Stomach smooth muscle (tissue), 2 donors: ENCODE results near the gene SLC30A7.
"Not testable (repeated sequence)": the region's sequence is repeated elsewhere in the genome, so short reads cannot be mapped to it uniquely, and the experiment has no call there.

ENCODE experiments used
- H3K27ac ChIP-seq: one replicate; pipeline ENCODE4 v1.7.0; 2013; ENCODE audit warnings: mild to moderate bottlenecking, low read length, inconsistent platforms
- H3K27me3 ChIP-seq, 2 donors: one replicate each; pipeline ENCODE4 v1.7.0; 2013; ENCODE audit warnings: low read length in 2 of 2; ENCODE audit not compliant: insufficient read depth in 2 of 2, control insufficient read depth in 1 of 2
- H3K36me3 ChIP-seq, 2 donors: one replicate each; pipeline ENCODE4 v1.7.0; 2013; ENCODE audit warnings: low read length in 2 of 2; ENCODE audit not compliant: control insufficient read depth in 2 of 2, insufficient read depth in 2 of 2
- H3K4me1 ChIP-seq: one replicate; pipeline ENCODE4 v1.7.0; 2013; ENCODE audit warnings: low read length; ENCODE audit not compliant: control insufficient read depth, insufficient read depth
- H3K4me3 ChIP-seq, 2 donors: one replicate each; pipeline ENCODE4 v1.7.0; 2013; ENCODE audit warnings: low read length in 2 of 2
- H3K9ac ChIP-seq, 2 donors: one replicate each; pipeline ENCODE4 v1.7.0; 2013; ENCODE audit warnings: low read length in 2 of 2, mild to moderate bottlenecking in 1 of 2
- H3K9me3 ChIP-seq, 2 donors: one replicate each; pipeline ENCODE4 v1.7.0; 2013; ENCODE audit warnings: low read length in 2 of 2; ENCODE audit not compliant: control insufficient read depth in 2 of 2
- donor health status: healthy.
- donor health status: Pancreatic carcinoma.

Gene SLC30A7

GRCh38 chr1:100895540-100896480 is at the start of gene SLC30A7:
Gene SLC30A7, plus strand, starts transcription at chr1:100896090. Its CDS starts 173 bp downstream, at chr1:100896263.
- H3K27me3 ChIP-seq: no peaks in the 10 kb centered on the region
- H3K9me3 ChIP-seq: no peaks in the 10 kb centered on the region
- peak within 1 kb of the TSS; percentile 90 for H3K27ac ChIP-seq
- peak within 1 kb of the TSS; percentile 95 to 99 for H3K9ac ChIP-seq
- H3K4me3 ChIP-seq: peak within 1 kb of the TSS; percentile 96 to 98
- H3K4me1 ChIP-seq: peaks cover 13% of the 10 kb centered on the region
- H3K36me3 ChIP-seq: peaks cover 0 to 3% of the 10 kb centered on the region in 2 donors

DNA sequence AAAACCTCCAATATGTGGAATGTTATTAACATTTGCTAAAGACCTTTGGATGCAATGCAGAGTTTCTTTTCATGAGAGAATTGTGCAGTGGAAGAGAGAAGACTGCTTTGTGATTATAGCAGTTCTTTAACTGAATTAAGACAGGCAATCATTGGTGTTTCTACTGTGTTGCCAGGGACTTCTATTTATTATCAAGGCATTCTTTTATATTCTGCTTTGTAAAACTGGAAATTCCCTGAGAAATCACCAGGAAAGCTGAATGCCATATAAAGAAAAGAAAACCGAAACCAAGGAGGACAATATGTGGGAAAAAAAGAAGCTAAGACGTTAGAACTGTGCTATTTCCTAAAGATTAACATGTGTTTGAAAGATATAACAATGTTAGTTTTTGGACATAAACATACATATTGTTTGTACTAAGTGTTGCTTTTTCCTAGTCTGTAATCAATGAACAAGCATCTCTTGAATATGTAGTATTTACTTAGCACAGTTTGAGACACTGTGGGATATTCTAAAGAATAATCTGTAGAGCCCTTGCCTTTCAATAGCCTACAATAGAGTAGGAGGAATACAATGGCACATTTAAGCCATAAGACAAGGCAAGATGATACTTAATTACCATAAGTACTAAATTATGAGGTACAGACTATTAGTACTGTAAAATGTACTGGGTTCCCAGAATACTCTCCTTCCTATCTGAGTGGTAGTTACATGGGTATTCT is 48.4 kb upstream of the SLC30A7 start:
- Histone ChIP-seq H3K27ac (no peak overlapping the region), H3K4me3 (peak overlapping the region; percentile 30 to 52), H3K4me1 (no peaks in the 10 kb centered on the region), H3K27me3 (no peaks in the 10 kb centered on the region), H3K9me3 (no peaks in the 10 kb centered on the region), H3K9ac (no peak overlapping the region), H3K36me3 (no peaks in the 10 kb centered on the region)

GRCh38 chr1:100851726-100852125 is 44.2 kb upstream of the SLC30A7 start:
- H3K27ac ChIP-seq: no peak overlapping the region
- H3K27me3 ChIP-seq: no peaks in the 10 kb centered on the region
- no peak overlapping the region for H3K4me3 ChIP-seq
- H3K36me3 ChIP-seq: no peaks in the 10 kb centered on the region
- H3K4me1 ChIP-seq: no peaks in the 10 kb centered on the region
- H3K9ac ChIP-seq: no peak overlapping the region
- H3K9me3 ChIP-seq: no peaks in the 10 kb centered on the region

DNA sequence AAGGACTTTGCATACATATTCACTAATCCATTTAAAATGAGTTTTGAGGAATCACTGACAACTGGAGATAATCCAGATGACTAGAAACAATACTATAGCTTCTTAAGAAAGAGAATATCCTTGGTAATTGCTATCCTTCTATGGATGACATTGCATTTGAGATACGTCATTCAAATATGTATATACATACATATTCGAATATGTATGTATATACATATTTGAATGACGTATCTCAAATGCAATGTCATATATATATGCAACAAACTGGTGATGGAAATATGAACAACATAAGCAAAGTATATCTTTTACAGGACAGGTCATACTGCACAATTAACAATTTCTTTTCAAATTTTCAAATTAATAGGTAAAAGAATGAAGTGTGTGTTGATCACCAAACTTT is 42.9 kb upstream of the SLC30A7 start:
- H3K27ac ChIP-seq: no peak overlapping the region
- no peak overlapping the region for H3K4me3 ChIP-seq
- H3K9ac ChIP-seq: no peak overlapping the region
- no peaks in the 10 kb centered on the region for H3K27me3 ChIP-seq
- H3K9me3 ChIP-seq: no peaks in the 10 kb centered on the region
- no peaks in the 10 kb centered on the region for H3K4me1 ChIP-seq
- H3K36me3 ChIP-seq: no peaks in the 10 kb centered on the region

DNA sequence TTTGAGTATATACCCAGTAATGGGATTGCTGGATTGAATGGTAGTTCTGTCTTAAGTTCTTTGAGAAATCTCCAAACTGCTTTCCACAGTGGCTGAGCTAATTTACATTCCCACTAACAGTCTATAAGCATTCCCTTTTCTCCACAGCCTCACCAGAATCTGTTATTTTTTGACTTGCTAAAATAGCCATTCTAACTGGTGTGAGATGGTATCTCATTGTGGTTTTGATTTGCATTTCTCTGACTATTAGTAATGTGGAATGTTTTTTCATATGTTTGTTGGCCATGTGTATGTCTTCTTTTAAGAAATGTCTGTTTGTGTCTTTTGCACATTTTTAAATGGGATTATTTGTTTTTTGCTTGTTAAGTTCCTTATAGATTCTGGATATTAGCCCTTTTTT is 40.8 kb upstream of the SLC30A7 start:
- not testable (repeated sequence) for H3K4me3 ChIP-seq, H3K27me3 ChIP-seq, H3K36me3 ChIP-seq, H3K27ac ChIP-seq, H3K4me1 ChIP-seq, H3K9me3 ChIP-seq, H3K9ac ChIP-seq

GRCh38 chr1:100860397-100860991 is 35.4 kb upstream of the SLC30A7 start:
- Histone ChIP-seq H3K27me3 (no peaks in the 10 kb centered on the region), H3K4me1 (no peaks in the 10 kb centered on the region), H3K9me3 (no peaks in the 10 kb centered on the region), H3K9ac (no peak overlapping the region), H3K27ac (no peak overlapping the region), H3K36me3 (no peaks in the 10 kb centered on the region), H3K4me3 (no peak overlapping the region)

GRCh38 chr1:100861379-100861778 is 34.5 kb upstream of the SLC30A7 start:
- no peaks in the 10 kb centered on the region for H3K9me3 ChIP-seq
- H3K27me3 ChIP-seq: no peaks in the 10 kb centered on the region
- no peaks in the 10 kb centered on the region for H3K36me3 ChIP-seq
- H3K4me1 ChIP-seq: no peaks in the 10 kb centered on the region
- H3K9ac ChIP-seq: no peak overlapping the region
- H3K27ac ChIP-seq: no peak overlapping the region
- H3K4me3 ChIP-seq: no peak overlapping the region

- H3K36me3 ChIP-seq: no peaks in the 10 kb centered on the region
- H3K27ac ChIP-seq: no peak overlapping the region
- H3K4me3 ChIP-seq: no peak overlapping the region
Observed at GRCh38 chr1:100862591-100862990, 33.3 kb upstream of the SLC30A7 start.

DNA sequence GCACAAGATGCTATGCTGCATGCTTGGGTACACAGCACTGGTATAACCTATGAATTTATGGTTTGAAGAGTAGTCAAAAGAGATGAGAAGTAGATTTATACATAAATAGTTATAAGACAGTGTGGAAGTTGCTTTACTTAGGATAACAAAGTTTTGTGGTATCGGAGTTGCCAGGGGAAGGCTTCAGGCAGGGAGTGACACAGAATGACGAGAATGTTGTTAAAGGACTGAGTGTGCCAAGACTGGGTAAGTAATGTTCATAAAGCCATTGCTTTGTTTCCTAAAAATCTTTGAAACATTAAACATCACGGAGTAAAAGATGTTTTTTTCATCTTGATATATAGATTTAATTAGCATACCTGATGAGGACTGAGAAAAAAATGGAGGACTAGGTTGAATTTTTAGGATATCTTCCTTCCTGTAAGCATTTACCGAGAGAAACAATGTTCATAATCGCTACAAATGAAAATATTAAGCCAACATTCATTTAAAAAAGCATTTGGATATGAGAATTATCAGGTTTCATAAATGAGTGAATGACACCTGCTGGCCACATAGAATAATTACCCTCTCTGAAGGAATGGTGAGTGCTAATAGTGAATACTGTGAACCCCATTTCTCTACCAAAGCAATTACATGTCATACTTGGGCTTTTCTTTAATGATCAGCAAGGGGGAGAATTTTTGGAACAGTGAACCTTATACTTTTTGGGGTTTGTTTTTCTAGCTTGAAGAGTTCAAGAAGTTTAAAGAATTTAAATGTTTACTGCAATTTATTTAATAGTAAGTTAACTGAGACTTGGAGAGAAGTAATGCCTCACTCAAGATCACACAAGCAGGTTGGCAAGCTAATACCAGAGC is 29.6 kb upstream of the SLC30A7 start:
- Histone ChIP-seq H3K4me3 (peak overlapping the region in 1 of 2 donors; percentile 3), H3K27me3 (no peaks in the 10 kb centered on the region), H3K9me3 (no peaks in the 10 kb centered on the region), H3K4me1 (no peaks in the 10 kb centered on the region), H3K36me3 (no peaks in the 10 kb centered on the region), H3K27ac (no peak overlapping the region), H3K9ac (no peak overlapping the region)

More at GRCh38 chr1:100862591-100862990, 33.3 kb upstream of the SLC30A7 start:
- H3K9me3 ChIP-seq: no peaks in the 10 kb centered on the region
- no peaks in the 10 kb centered on the region for H3K27me3 ChIP-seq
- H3K9ac ChIP-seq: no peak overlapping the region
- H3K4me1 ChIP-seq: no peaks in the 10 kb centered on the region

GRCh38 chr1:100866901-100867206 is 29.0 kb upstream of the SLC30A7 start:
- Histone ChIP-seq H3K9me3 (no peaks in the 10 kb centered on the region), H3K4me3 (no peak overlapping the region), H3K36me3 (no peaks in the 10 kb centered on the region), H3K9ac (no peak overlapping the region), H3K27me3 (no peaks in the 10 kb centered on the region), H3K27ac (no peak overlapping the region), H3K4me1 (no peaks in the 10 kb centered on the region)
